GM12878 (cell line): ENCODE results near the gene C11orf52. TPM values are rescaled to one million over a fixed set of nuclear protein-coding genes. Genes with fewer than 3 reads are reported as not detected.

Experiments
- ATAC-seq: fragments of 200-7000 bp; cut with Tn5 transposase; 3 replicates; pipeline ENCODE4 v1.9.1; 2020; ENCODE audit warnings: mild to moderate bottlenecking, moderate library complexity
- BruUV-seq: library from RNA; stranded (reverse); fragments of 400-500 nt; replicated peaks from 2 replicates; lab custom pipeline; 2021; lab: Mats Ljungman, UMichigan
- CTCF ChIA-PET: fragments of 300-600 bp; sonication (Branson Sonifier 250); formaldehyde crosslinking; extraction: SDS; loops from one replicate; lab custom pipeline; 2021; ENCODE audit warnings: inconsistent platforms; lab: Yijun Ruan, JAX
- POLR2A ChIA-PET: fragments of 350-600 bp; formaldehyde crosslinking; extraction: SDS; loops from one replicate; lab custom pipeline; 2021; ENCODE audit warnings: inconsistent platforms; lab: Charles Lee
- RAD21 ChIA-PET: fragments of 300-600 bp; sonication (Branson Sonifier 250); formaldehyde crosslinking; loops from one replicate; lab custom pipeline; 2023; ENCODE audit warnings: antibody characterized with exemption; ENCODE audit not compliant: unreplicated experiment; lab: Charles Lee
- SMC1A ChIA-PET: fragments of 300-600 bp; sonication (Branson Sonifier 250); formaldehyde crosslinking; loops from one replicate; lab custom pipeline; 2023; ENCODE audit not compliant: unreplicated experiment, uncharacterized antibody; lab: Charles Lee
- DNase-seq: peaks from one replicate; pipeline ENCODE4 v3.0.0-alpha.2; 2011; ENCODE audit warnings: low read depth, low spot score
- FAIRE-seq: peaks from 3 replicates; lab custom pipeline; 2011; peaks lifted over from hg19 to GRCh38; lab: Jason Lieb, UNC
- H2AFZ ChIP-seq: 2 replicates; pipeline ENCODE4 v1.6.0; 2011; ENCODE audit warnings: low read depth, low read length, control low read depth; ENCODE audit not compliant: control insufficient read depth
- H3K27ac ChIP-seq: 2 replicates; pipeline ENCODE4 v1.5.1; 2011; ENCODE audit warnings: control low read depth; ENCODE audit not compliant: control insufficient read depth, insufficient read depth
- H3K27me3 ChIP-seq, 2 experiments: replicated peaks in 1 of 2; 2 replicates each; pipeline versions ENCODE4 v1.6.0 to v1.6.1; 2011; ENCODE audit warnings: low read length in 1 of 2; ENCODE audit not compliant: control insufficient read depth in 2 of 2, insufficient read depth in 2 of 2
- H3K36me3 ChIP-seq, 2 experiments: 2 replicates each; pipeline ENCODE4 v1.5.1; 2011; ENCODE audit warnings: low read length in 1 of 2; ENCODE audit not compliant: control insufficient read depth in 2 of 2, insufficient read depth in 2 of 2
- H3K4me1 ChIP-seq: 2 replicates; pipeline ENCODE4 v1.6.1; 2011; ENCODE audit warnings: mild to moderate bottlenecking, low read length, moderate library complexity, mixed read lengths; ENCODE audit not compliant: control insufficient read depth, insufficient read depth
- H3K4me2 ChIP-seq: 2 replicates; pipeline ENCODE4 v1.6.0; 2011; ENCODE audit warnings: control low read depth; ENCODE audit not compliant: control insufficient read depth, insufficient read depth
- H3K4me3 ChIP-seq: fragments of 200-600 bp; sonication (generic); 2 replicates; pipeline ENCODE4 v1.5.1; 2016
- H3K79me2 ChIP-seq: 2 replicates; pipeline ENCODE4 v1.6.0; 2011; ENCODE audit warnings: low read length; ENCODE audit not compliant: control insufficient read depth, insufficient read depth
- H3K9ac ChIP-seq: 2 replicates; pipeline ENCODE4 v1.8.0; 2011; ENCODE audit warnings: low read length, control low read depth, mixed read lengths; ENCODE audit not compliant: control insufficient read depth, insufficient read depth
- H3K9me3 ChIP-seq: replicated peaks from 3 replicates; pipeline ENCODE4 v1.5.1; 2011; ENCODE audit warnings: mild to moderate bottlenecking, low read length; ENCODE audit not compliant: control insufficient read depth, insufficient read depth
- H4K20me1 ChIP-seq: 2 replicates; pipeline ENCODE4 v1.6.0; 2011; ENCODE audit not compliant: control insufficient read depth, insufficient read depth
- CBX3 ChIP-seq: fragments of 200-600 bp; sonication (generic); IDR thresholded peaks from 2 replicates; pipeline ENCODE4 v1.6.1; 2016; ENCODE audit warnings: low read depth, borderline replicate concordance
- NFXL1 ChIP-seq: fragments of 450-650 bp; IDR thresholded peaks from 2 replicates; pipeline ENCODE4 v1.6.1; 2017; ENCODE audit warnings: antibody characterized with exemption, mild to moderate bottlenecking, borderline replicate concordance
- POLR2AphosphoS2 ChIP-seq: IDR thresholded peaks from 2 replicates; pipeline ENCODE4 v1.6.1; 2011; ENCODE audit warnings: low read depth, mild to moderate bottlenecking, low read length, improper control_type of control experiment, moderate library complexity
- YBX1 ChIP-seq: fragments of 450-650 bp; IDR thresholded peaks from 2 replicates; pipeline ENCODE4 v1.6.1; 2016; ENCODE audit warnings: antibody characterized with exemption
- ZSCAN29 ChIP-seq: fragments of 450-650 bp; IDR thresholded peaks from 2 replicates; pipeline ENCODE4 v1.6.1; 2017; ENCODE audit warnings: mild to moderate bottlenecking, moderate library complexity
- WGBS: methylation state at CpG from one replicate; pipeline ENCODE4 v1.1.6; 2016; ENCODE audit warnings: low lambda C conversion rate; ENCODE audit not compliant: insufficient replicate concordance, insufficient coverage; ENCODE audit errors: missing lambda C conversion rate; 5-methylcytosine and 5-hydroxymethylcytosine counted together
- in situ Hi-C: fragments of 300-500 bp; cut with MboI; formaldehyde crosslinking; loops from 9 replicates; pipeline ENCODE4 v1.14.3; 2018; ENCODE audit warnings: mixed read lengths
- intact Hi-C: fragments of 100-400 bp; cut with micrococcal nuclease; formaldehyde crosslinking; loops from one replicate; pipeline ENCODE4 v1.14.2; 2022; ENCODE audit not compliant: unreplicated experiment
- polyA plus RNA-seq, 11 experiments: library from polyadenylated mRNA; depleted of rRNA in 4 of 11; unstranded in 6 of 11; stranded (reverse) in 5 of 11; fragments of >200 nt; fragmentation: Nextera tagmentation in 4 of 11; fragmentation: Illumina TruSeq in 1 of 11; extraction: Ambion mirVana in 4 of 11; extraction: Trizol in 1 of 11; gene quantifications; 1 replicate in 1 of 11; 2 replicates in 10 of 11; pipeline versions ENCODE4 v1.2.1 to v1.2.3, GENCODE V29; 2011 to 2016; ENCODE audit warnings: inconsistent platforms in 2 of 11, missing spikeins in 2 of 11, low read depth in 1 of 11
- total RNA-seq, 4 experiments: library from RNA; depleted of rRNA in 3 of 4; stranded (reverse); fragments of >200 nt in 3 of 4; fragmentation: Illumina TruSeq in 1 of 4; extraction: Trizol in 1 of 4; gene quantifications; 2 replicates each; pipeline versions ENCODE4 v1.2.1 to v1.2.3, GENCODE V29; 2013 to 2021

The C11orf52 gene
- total and polyA plus RNA-seq, 10 of the 15 experiments (the other 5 are each of a cell fraction or from before 2014, with no cell fraction given): not detected

DNA sequence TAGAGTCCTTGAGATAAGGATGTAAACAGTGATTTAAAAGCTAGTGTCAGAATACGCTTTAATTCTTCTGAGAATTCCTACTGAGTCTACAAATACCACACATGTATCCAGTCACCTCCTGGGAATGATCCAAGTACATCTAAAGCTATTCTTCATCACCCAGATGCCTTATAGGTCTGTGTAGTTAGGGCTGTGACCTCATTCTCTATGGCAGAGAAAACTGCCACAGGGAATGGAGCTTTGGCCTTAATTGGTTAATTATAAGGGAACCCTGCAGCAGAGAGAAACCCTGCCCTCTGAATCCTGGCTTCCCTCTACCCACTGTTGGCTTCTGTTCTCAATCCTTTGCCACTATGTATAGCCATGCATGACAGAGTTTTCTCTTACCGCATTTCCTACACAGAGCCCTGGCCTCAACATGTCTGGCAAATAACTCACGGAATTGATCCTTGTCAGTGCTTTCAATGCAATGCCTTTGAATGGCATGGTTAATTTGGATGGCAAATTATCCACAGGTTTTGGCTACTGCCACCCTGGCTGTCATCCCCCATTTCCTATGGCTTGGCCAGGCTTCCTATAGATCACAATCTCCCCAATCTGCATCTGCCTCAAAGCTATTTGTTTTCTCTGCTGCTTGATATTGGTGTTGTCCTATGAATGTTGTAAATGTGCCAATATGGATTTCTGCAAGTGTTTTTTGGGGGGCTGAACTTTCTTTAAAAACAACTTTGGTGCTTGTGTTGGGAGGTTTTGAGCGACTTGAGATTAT is 21.3 kb downstream of the C11orf52 start:
- H2AFZ ChIP-seq: no peak overlapping the region
- WGBS: 76% methylated on average over 4 of the region's 4 CpGs
- in situ Hi-C loops: loop anchor here (10.0 kb wide), 2 partner anchors 55 to 335 kb away; no protein-coding TSS in a partner anchor
- no peaks in the 10 kb centered on the region for H3K9me3 ChIP-seq
- no peak for TF ChIP-seq ZSCAN29
- TF ChIP-seq NFXL1: no peak
- TF ChIP-seq CBX3: no peak
- TF ChIP-seq YBX1: no peak
- no peak for TF ChIP-seq POLR2AphosphoS2
- TF ChIP-seq, all 136 proteins: peak for 0
- Histone ChIP-seq H4K20me1 (no peaks in the 10 kb centered on the region), H3K27ac (no peak overlapping the region), H3K79me2 (no peaks in the 10 kb centered on the region), H3K9ac (no peak overlapping the region), H3K4me1 (peaks cover 22% of the 10 kb centered on the region), H3K27me3 (0 out of 4 replicates have a peak, but pooled peaks cover 0 to 1% of the 10 kb centered on the region in 2 experiments), H3K36me3 (no peaks in the 10 kb centered on the region), H3K4me2 (no peak overlapping the region), H3K4me3 (no peak overlapping the region)
- BruUV-seq: no TSS peak
- ChIA-PET SMC1A (interaction anchor here (0.8 to 1.4 kb wide), 2 partner anchors 7 to 42 kb away, joined by 5 to 6 read pairs; no protein-coding TSS in a partner anchor), POLR2A (interaction anchor here (0.5 to 1.1 kb wide), 2 partner anchors 13 to 635 kb away, joined by 5 to 8 read pairs; no protein-coding TSS in a partner anchor), CTCF (interaction anchor here (1.4 to 3.4 kb wide), 2 partner anchors 11 to 22 kb away, joined by 5 to 16 read pairs; no protein-coding TSS in a partner anchor), RAD21 (interaction anchor here (1.9 to 10.8 kb wide), 2 partner anchors 13 to 40 kb away, joined by 7 to 109 read pairs; no protein-coding TSS in a partner anchor)
- intact Hi-C loops: loop anchor here (10.0 kb wide), 1 partner anchor 235 kb away; the partner anchor contains the start of gene BCO2
- DNase-seq (no peak), FAIRE-seq (no peak), ATAC-seq (no peak)
